Left lung (tissue), 10 donors: ENCODE data around the gene COL18A1. TPM values are rescaled to one million over a fixed set of nuclear protein-coding genes. Genes with fewer than 3 reads are reported as not detected.

ENCODE experiments used
- ATAC-seq: fragments of 200-7000 bp; cut with Tn5 transposase; one replicate; pipeline ENCODE4 v1.9.1; 2020; ENCODE audit warnings: moderate library complexity
- DNase-seq, 4 donors: peaks; one replicate each; pipeline ENCODE4 v3.0.0-alpha.2; 2013 to 2020
- H3K27ac ChIP-seq, 2 donors: fragments of 200-600 bp; sonication (generic) in 1 of 2; one replicate each; pipeline versions ENCODE4 v1.5.0 to v1.8.0; 2020 to 2021
- H3K27me3 ChIP-seq, 2 donors: fragments of 200-600 bp; sonication (generic) in 1 of 2; one replicate each; pipeline versions ENCODE4 v1.5.0 to v1.8.0; 2020 to 2021
- H3K36me3 ChIP-seq, 2 donors: fragments of 200-600 bp; sonication (generic) in 1 of 2; one replicate each; pipeline versions ENCODE4 v1.5.0 to v1.8.0; 2020 to 2021
- H3K4me1 ChIP-seq, 2 donors: fragments of 200-600 bp; one replicate each; pipeline ENCODE4 v1.8.0; 2021
- H3K4me3 ChIP-seq, 2 donors: fragments of 200-600 bp; sonication (generic) in 1 of 2; one replicate each; pipeline versions ENCODE4 v1.5.0 to v1.8.0; 2020 to 2021; ENCODE audit warnings: mild to moderate bottlenecking in 1 of 2
- H3K9me3 ChIP-seq, 2 donors: fragments of 200-600 bp; sonication (generic) in 1 of 2; one replicate each; pipeline versions ENCODE4 v1.5.0 to v1.8.0; 2020 to 2021
- intact Hi-C, 2 donors: fragments of 100-400 bp; cut with DNase I; formaldehyde crosslinking; loops; one replicate each; pipeline versions ENCODE4 v1.11.2 to v1.14.2; 2022
- polyA plus RNA-seq, 6 donors: library from polyadenylated mRNA; unstranded; fragments of 120-200 nt; gene quantifications; one replicate each; pipeline ENCODE4 v1.2.1, GENCODE V29; 2013; ENCODE audit not compliant: insufficient read length in 6 of 6
- total RNA-seq, 2 donors: library from RNA; stranded (reverse); fragmentation: NEBNext Ultra II Directional; extraction: Animal tissue kit (Norgen Biotek cat#: 25700); gene quantifications; one replicate each; pipeline ENCODE4 v1.2.1, GENCODE V29; 2021
- TF ChIP-seq, protein P1 (sequence below), 2 donors: fragments of 200-600 bp; sonication (generic) in 1 of 2; IDR thresholded peaks; one replicate each; pipeline versions ENCODE4 v1.5.0 to v1.8.0; 2021; ENCODE audit warnings: antibody characterized with exemption in 2 of 2
- donor health status: DM: no; HTN: yes; CAD: no.
- donor health status: DM: no; HTN: no; CAD: no.

Gene COL18A1
- total and polyA plus RNA-seq, 8 donors = 39.3 to 90.2 (median 64.0) TPM

GRCh38 chr21:45555251-45555556, 150.2 kb downstream of the COL18A1 start:
- TF ChIP-seq, protein P1, sequence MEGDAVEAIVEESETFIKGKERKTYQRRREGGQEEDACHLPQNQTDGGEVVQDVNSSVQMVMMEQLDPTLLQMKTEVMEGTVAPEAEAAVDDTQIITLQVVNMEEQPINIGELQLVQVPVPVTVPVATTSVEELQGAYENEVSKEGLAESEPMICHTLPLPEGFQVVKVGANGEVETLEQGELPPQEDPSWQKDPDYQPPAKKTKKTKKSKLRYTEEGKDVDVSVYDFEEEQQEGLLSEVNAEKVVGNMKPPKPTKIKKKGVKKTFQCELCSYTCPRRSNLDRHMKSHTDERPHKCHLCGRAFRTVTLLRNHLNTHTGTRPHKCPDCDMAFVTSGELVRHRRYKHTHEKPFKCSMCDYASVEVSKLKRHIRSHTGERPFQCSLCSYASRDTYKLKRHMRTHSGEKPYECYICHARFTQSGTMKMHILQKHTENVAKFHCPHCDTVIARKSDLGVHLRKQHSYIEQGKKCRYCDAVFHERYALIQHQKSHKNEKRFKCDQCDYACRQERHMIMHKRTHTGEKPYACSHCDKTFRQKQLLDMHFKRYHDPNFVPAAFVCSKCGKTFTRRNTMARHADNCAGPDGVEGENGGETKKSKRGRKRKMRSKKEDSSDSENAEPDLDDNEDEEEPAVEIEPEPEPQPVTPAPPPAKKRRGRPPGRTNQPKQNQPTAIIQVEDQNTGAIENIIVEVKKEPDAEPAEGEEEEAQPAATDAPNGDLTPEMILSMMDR (IDR thresholded peaks at IDR 0.05) = no peak
- H3K4me1 ChIP-seq = peaks cover 0 to 36% of the 10 kb centered on the region in 2 donors
- H3K27me3 ChIP-seq = peaks cover 0 to 4% of the 10 kb centered on the region in 2 donors
- intact Hi-C loops = loop anchor here in 1 of 2 donors (10.0 kb wide), 1 partner anchor 270 kb away; no protein-coding TSS in a partner anchor
- peak overlapping the region; percentile 84 to 94 for H3K27ac ChIP-seq
- peak overlapping the region; percentile 50 to 56 for H3K4me3 ChIP-seq
- H3K9me3 ChIP-seq = no peaks in the 10 kb centered on the region
- no peak for ATAC-seq
- DNase-seq = no peak
- no peaks in the 10 kb centered on the region for H3K36me3 ChIP-seq

DNA sequence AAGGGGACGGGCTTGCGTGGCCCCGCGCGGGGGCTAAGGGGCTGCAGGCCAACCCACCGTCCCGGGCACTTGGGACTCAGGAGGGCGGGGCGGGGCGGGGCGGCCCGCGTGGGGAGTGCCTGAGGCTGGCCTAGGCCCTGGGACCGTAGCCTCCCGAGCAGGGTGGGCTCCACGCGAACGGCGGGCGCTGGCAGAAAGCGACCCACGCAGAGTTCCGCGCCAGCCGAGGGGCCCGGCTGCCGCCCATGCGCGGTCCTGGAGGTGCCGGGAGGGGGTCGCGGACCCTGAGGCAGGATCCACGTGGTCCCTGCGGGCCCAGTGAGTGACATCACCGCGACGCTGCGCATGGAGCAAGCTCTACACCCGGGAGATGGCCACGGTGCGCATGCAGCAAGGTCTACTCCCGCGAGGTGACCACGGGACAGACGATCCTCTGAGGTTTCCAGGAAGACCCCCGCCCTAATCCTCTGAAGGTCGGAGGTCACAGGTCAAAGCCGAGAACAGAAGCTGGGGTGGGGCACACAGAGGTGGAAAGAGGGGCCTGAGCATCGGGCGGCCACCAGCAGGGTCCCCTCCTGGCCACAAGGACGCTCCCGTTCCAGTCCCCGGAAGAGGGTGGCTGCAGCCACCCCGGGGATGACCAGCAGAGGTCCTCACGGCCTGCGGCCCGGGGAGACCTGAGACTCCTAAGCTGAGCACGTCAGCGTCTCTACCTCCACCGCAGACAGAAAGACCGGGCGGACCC, 150.8 kb downstream of the COL18A1 start:
- ATAC-seq = peak; percentile 92
- no peaks in the 10 kb centered on the region for H3K27me3 ChIP-seq
- peak overlapping the region; percentile 50 to 56 for H3K4me3 ChIP-seq
- intact Hi-C loops = loop anchor here in 1 of 2 donors (10.0 kb wide), 1 partner anchor 269 kb away; no protein-coding TSS in a partner anchor
- H3K27ac ChIP-seq = peak overlapping the region; percentile 84 to 94
- H3K9me3 ChIP-seq = no peaks in the 10 kb centered on the region
- DNase-seq = peak; percentile 71 to 97 (median 90)
- H3K36me3 ChIP-seq = no peaks in the 10 kb centered on the region
- TF ChIP-seq, protein P1 (IDR thresholded peaks at IDR 0.05) = peak; percentile 85 to 90
- H3K4me1 ChIP-seq = peaks cover 0 to 32% of the 10 kb centered on the region in 2 donors

DNA sequence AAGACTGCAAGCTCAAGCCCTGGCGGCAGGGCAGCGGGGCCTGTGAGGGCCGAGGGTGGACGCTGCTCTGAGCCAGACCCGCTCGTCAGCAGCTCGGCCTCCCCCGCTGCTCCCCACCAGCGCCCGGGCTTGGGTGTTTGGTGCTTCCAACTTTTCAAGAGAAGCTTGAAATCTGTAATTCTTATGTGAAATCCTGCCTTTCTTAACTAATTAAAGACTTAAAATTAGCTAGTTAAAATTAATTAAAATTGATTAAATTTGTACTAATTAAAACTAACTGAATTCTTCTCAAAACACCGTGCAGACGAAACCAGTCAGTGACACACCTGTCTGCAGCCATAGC, 151.3 kb downstream of the COL18A1 start:
- Histone ChIP-seq H3K4me3 (peak overlapping the region in 1 of 2 donors; percentile 56), H3K27ac (peak overlapping the region; percentile 84 to 94), H3K27me3 (no peaks in the 10 kb centered on the region), H3K9me3 (no peaks in the 10 kb centered on the region), H3K36me3 (no peaks in the 10 kb centered on the region), H3K4me1 (peaks cover 0 to 32% of the 10 kb centered on the region in 2 donors)
- intact Hi-C loops = loop anchor here in 1 of 2 donors (10.0 kb wide), 1 partner anchor 269 kb away; no protein-coding TSS in a partner anchor
- ATAC-seq = no peak
- DNase-seq = no peak
- TF ChIP-seq, protein P1 (IDR thresholded peaks at IDR 0.05) = peak in 1 of 2 donors; percentile 28

GRCh38 chr21:45556645-45557615, 152.0 kb downstream of the COL18A1 start:
- intact Hi-C loops = loop anchor here in 1 of 2 donors (10.0 kb wide), 1 partner anchor 268 kb away; no protein-coding TSS in a partner anchor
- Histone ChIP-seq H3K4me3 (no peak overlapping the region), H3K4me1 (peaks cover 0 to 27% of the 10 kb centered on the region in 2 donors), H3K9me3 (no peaks in the 10 kb centered on the region), H3K36me3 (no peaks in the 10 kb centered on the region), H3K27me3 (no peaks in the 10 kb centered on the region), H3K27ac (no peak overlapping the region)
- DNase-seq = peak in 2 of 4 donors; percentile 32 to 80
- TF ChIP-seq, protein P1 (IDR thresholded peaks at IDR 0.05) = no peak
- ATAC-seq = no peak
